SK-N-SH (cell line): ENCODE results near the gene AARS2.

Experiments
- EP300 ChIP-seq, 2 experiments: IDR thresholded peaks; 2 replicates each; pipeline versions ENCODE4 v1.4.0 to v1.6.1; 2012; ENCODE audit warnings: borderline replicate concordance in 1 of 2, low read depth in 1 of 2, low read length in 1 of 2
- GATA2 ChIP-seq: sonication (generic); formaldehyde crosslinking; IDR thresholded peaks from 2 replicates; pipeline ENCODE4 v1.5.0; 2020; ENCODE audit warnings: mild to moderate bottlenecking, missing genetic modification reagents
- RXRA ChIP-seq: IDR thresholded peaks from 2 replicates; pipeline ENCODE4 v1.4.0; 2012; ENCODE audit warnings: low read depth, mild to moderate bottlenecking, borderline replicate concordance
- TAF1 ChIP-seq: IDR thresholded peaks from 2 replicates; pipeline ENCODE4 v1.6.1; 2012; ENCODE audit warnings: low read depth, mild to moderate bottlenecking, low read length, moderate library complexity, borderline replicate concordance
- TCF12 ChIP-seq: IDR thresholded peaks from 2 replicates; pipeline ENCODE4 v1.4.0; 2012
- YY1 ChIP-seq: IDR thresholded peaks from 2 replicates; pipeline ENCODE4 v1.4.0; 2012; ENCODE audit warnings: low read depth, mild to moderate bottlenecking
- TF ChIP-seq, protein P1 (sequence below): fragments of 200-600 bp; sonication (generic); IDR thresholded peaks from 2 replicates; pipeline ENCODE4 v1.6.1; 2017; ENCODE audit warnings: antibody characterized with exemption, mild to moderate bottlenecking, moderate library complexity
- TF ChIP-seq, protein P2 (sequence below): IDR thresholded peaks from 2 replicates; pipeline ENCODE4 v1.4.0; 2012; ENCODE audit warnings: low read depth, borderline replicate concordance

DNA sequence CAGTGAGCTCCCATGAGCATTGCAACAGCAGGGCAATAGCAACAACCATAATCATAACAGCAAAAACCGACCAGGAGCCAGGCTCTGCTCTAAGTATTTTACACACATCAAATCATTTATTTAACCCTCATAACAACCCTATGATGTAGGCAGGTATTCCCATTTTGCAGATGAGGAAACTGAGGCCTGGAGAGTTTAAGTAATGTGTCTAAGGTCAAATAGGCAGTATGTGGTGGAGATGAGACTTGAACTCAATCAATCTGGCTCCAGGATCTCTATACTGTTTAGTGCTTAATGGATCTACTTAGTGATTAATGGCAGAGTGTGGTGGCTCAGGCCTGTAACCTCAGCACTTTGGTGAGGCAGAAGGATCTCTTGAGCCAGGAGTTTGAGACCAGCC lies 39.5 kb downstream of the AARS2 start:
- TF ChIP-seq, protein P1, sequence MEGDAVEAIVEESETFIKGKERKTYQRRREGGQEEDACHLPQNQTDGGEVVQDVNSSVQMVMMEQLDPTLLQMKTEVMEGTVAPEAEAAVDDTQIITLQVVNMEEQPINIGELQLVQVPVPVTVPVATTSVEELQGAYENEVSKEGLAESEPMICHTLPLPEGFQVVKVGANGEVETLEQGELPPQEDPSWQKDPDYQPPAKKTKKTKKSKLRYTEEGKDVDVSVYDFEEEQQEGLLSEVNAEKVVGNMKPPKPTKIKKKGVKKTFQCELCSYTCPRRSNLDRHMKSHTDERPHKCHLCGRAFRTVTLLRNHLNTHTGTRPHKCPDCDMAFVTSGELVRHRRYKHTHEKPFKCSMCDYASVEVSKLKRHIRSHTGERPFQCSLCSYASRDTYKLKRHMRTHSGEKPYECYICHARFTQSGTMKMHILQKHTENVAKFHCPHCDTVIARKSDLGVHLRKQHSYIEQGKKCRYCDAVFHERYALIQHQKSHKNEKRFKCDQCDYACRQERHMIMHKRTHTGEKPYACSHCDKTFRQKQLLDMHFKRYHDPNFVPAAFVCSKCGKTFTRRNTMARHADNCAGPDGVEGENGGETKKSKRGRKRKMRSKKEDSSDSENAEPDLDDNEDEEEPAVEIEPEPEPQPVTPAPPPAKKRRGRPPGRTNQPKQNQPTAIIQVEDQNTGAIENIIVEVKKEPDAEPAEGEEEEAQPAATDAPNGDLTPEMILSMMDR, result no peak
- TF ChIP-seq EP300 (IDR thresholded peaks at IDR 0.05; ENCODE audit: borderline replicate concordance in 1 of 2, low read depth in 1 of 2, low read length in 1 of 2), result no peak
- TF ChIP-seq TAF1, result no peak
- TF ChIP-seq GATA2 (CRISPR knock-in tag), result no peak
- TF ChIP-seq RXRA, result no peak
- TF ChIP-seq, protein P2, sequence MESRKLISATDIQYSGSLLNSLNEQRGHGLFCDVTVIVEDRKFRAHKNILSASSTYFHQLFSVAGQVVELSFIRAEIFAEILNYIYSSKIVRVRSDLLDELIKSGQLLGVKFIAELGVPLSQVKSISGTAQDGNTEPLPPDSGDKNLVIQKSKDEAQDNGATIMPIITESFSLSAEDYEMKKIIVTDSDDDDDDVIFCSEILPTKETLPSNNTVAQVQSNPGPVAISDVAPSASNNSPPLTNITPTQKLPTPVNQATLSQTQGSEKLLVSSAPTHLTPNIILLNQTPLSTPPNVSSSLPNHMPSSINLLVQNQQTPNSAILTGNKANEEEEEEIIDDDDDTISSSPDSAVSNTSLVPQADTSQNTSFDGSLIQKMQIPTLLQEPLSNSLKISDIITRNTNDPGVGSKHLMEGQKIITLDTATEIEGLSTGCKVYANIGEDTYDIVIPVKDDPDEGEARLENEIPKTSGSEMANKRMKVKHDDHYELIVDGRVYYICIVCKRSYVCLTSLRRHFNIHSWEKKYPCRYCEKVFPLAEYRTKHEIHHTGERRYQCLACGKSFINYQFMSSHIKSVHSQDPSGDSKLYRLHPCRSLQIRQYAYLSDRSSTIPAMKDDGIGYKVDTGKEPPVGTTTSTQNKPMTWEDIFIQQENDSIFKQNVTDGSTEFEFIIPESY, result no peak
- no peak for TF ChIP-seq YY1
- no peak for TF ChIP-seq TCF12
